K562 (cell line): ENCODE data around the gene STS.

Experiments
- CREB1 ChIP-seq, 2 experiments: sonication (generic) in 1 of 2; formaldehyde crosslinking in 1 of 2; IDR thresholded peaks; 2 replicates each; pipeline versions ENCODE4 v1.6.1 to v1.8.0; 2012 to 2022; ENCODE audit warnings: inconsistent platforms in 1 of 2, mild to moderate bottlenecking in 1 of 2, missing genetic modification reagents in 1 of 2, moderate library complexity in 1 of 2
- FOXM1 ChIP-seq, 2 experiments: fragments of 450-650 bp in 1 of 2; sonication (generic) in 1 of 2; formaldehyde crosslinking in 1 of 2; IDR thresholded peaks; 2 replicates each; pipeline versions ENCODE4 v1.6.1 to v1.9.0; 2017 to 2022; ENCODE audit warnings: low read depth in 2 of 2, mild to moderate bottlenecking in 2 of 2, missing genetic modification reagents in 1 of 2, moderate library complexity in 1 of 2
- MXI1 ChIP-seq: IDR thresholded peaks from 2 replicates; pipeline ENCODE4 v1.6.1; 2011; ENCODE audit warnings: low read depth, mild to moderate bottlenecking, improper control_type of control experiment, low read length
- SAFB2 ChIP-seq: fragments of 200-400 bp; formaldehyde crosslinking; IDR thresholded peaks from 2 replicates; pipeline ENCODE4 v1.6.1; 2018; ENCODE audit warnings: borderline replicate concordance, low read length, low read depth, moderate library complexity; ENCODE audit not compliant: severe bottlenecking

- no peak for TF ChIP-seq CREB1 (IDR thresholded peaks at IDR 0.05)
- no peak for TF ChIP-seq CREB1 (CRISPR knock-in tag; IDR thresholded peaks at IDR 0.05)
- no peak for TF ChIP-seq MXI1
- no peak for TF ChIP-seq SAFB2
- no peak for TF ChIP-seq FOXM1 (IDR thresholded peaks at IDR 0.05; ENCODE audit: low read depth)
- no peak for TF ChIP-seq FOXM1 (CRISPR knock-in tag; IDR thresholded peaks at IDR 0.05; ENCODE audit: low read depth)
Observed at GRCh38 chrX:7106649-7107048, 40.9 kb upstream of the STS start.
